NCI-H2171 (cell line): ENCODE results near the gene DEPDC1B.
"Not testable (repeated sequence)": the region's sequence is repeated elsewhere in the genome, so short reads cannot be mapped to it uniquely, and the experiment has no call there.

Experiments
- DNase-seq: peaks from one replicate; lab custom pipeline; 2025; lab: John Stamatoyannopoulos, UW

Gene DEPDC1B

GRCh38 chr5:60583616-60584015 lies 116.3 kb downstream of the DEPDC1B start:
- DNase-seq = no peak

GRCh38 chr5:60578315-60578714 lies 121.7 kb downstream of the DEPDC1B start:
- DNase-seq = no peak

- no peak for DNase-seq
Measured at GRCh38 chr5:60577116-60577515, 122.8 kb downstream of the DEPDC1B start.

- DNase-seq = no peak
Measured at GRCh38 chr5:60576425-60576824, 123.5 kb downstream of the DEPDC1B start.

GRCh38 chr5:60568646-60569045 lies 131.3 kb downstream of the DEPDC1B start:
- DNase-seq = no peak

GRCh38 chr5:60563696-60564324 lies 136.2 kb downstream of the DEPDC1B start:
- no peak for DNase-seq

GRCh38 chr5:60553291-60553690 lies 146.7 kb downstream of the DEPDC1B start:
- not testable (repeated sequence) for DNase-seq

- DNase-seq = no peak
Measured at GRCh38 chr5:60551829-60552228, 148.1 kb downstream of the DEPDC1B start.

- DNase-seq = no peak
Measured at GRCh38 chr5:60551250-60551649, 148.7 kb downstream of the DEPDC1B start.

GRCh38 chr5:60550311-60550710 lies 149.7 kb downstream of the DEPDC1B start:
- DNase-seq = no peak

GRCh38 chr5:60549841-60550240 lies 150.1 kb downstream of the DEPDC1B start:
- no peak for DNase-seq
